ENCODE data around the gene C12orf56.
"Not testable (repeated sequence)": the region's sequence is repeated elsewhere in the genome, so short reads cannot be mapped to it uniquely, and the experiment has no call there.

The C12orf56 gene

GRCh38 chr12:64311877-64312276, 78.7 kb downstream of the C12orf56 start:
- DNase-seq (ENCODE audit: low read depth): no peak

- no peak for DNase-seq (ENCODE audit: low read depth)
Observed at GRCh38 chr12:64304571-64304970, 86.0 kb downstream of the C12orf56 start.

GRCh38 chr12:64299628-64300027, 90.9 kb downstream of the C12orf56 start:
- DNase-seq (ENCODE audit: low read depth): no peak

- no peak for DNase-seq (ENCODE audit: low read depth)
Observed at GRCh38 chr12:64296301-64296700, 94.3 kb downstream of the C12orf56 start.

GRCh38 chr12:64293654-64294364, 96.7 kb downstream of the C12orf56 start:
- no peak for DNase-seq (ENCODE audit: low read depth)

- DNase-seq (ENCODE audit: low read depth): not testable (repeated sequence)
Observed at GRCh38 chr12:64293174-64293573, 97.4 kb downstream of the C12orf56 start.

GRCh38 chr12:64286521-64286920, 104.0 kb downstream of the C12orf56 start:
- DNase-seq (ENCODE audit: low read depth): no peak

GRCh38 chr12:64284256-64284655, 106.3 kb downstream of the C12orf56 start:
- DNase-seq (ENCODE audit: low read depth): no peak

- no peak for DNase-seq (ENCODE audit: low read depth)
Observed at GRCh38 chr12:64278421-64278820, 112.1 kb downstream of the C12orf56 start.

GRCh38 chr12:64273527-64274403, 116.8 kb downstream of the C12orf56 start:
- no peak for DNase-seq (ENCODE audit: low read depth)

GRCh38 chr12:64270411-64270810, 120.1 kb downstream of the C12orf56 start:
- no peak for DNase-seq (ENCODE audit: low read depth)

- DNase-seq (ENCODE audit: low read depth): no peak
Observed at GRCh38 chr12:64269161-64269560, 121.4 kb downstream of the C12orf56 start.

- DNase-seq (ENCODE audit: low read depth): no peak
Observed at GRCh38 chr12:64268409-64268808, 122.1 kb downstream of the C12orf56 start.

- DNase-seq (ENCODE audit: low read depth): no peak
Observed at GRCh38 chr12:64265839-64266238, 124.7 kb downstream of the C12orf56 start.

GRCh38 chr12:64261813-64262212, 128.7 kb downstream of the C12orf56 start:
- no peak for DNase-seq (ENCODE audit: low read depth)

- DNase-seq (ENCODE audit: low read depth): no peak
Observed at GRCh38 chr12:64258576-64258975, 132.0 kb downstream of the C12orf56 start.

- DNase-seq (ENCODE audit: low read depth): peak; percentile 26
Observed at GRCh38 chr12:64256166-64256800, 134.3 kb downstream of the C12orf56 start.

GRCh38 chr12:64255249-64255648, 135.3 kb downstream of the C12orf56 start:
- DNase-seq (ENCODE audit: low read depth): no peak

- DNase-seq (ENCODE audit: low read depth): no peak
Observed at GRCh38 chr12:64253356-64253755, 137.2 kb downstream of the C12orf56 start.

- no peak for DNase-seq (ENCODE audit: low read depth)
Observed at GRCh38 chr12:64252681-64253080, 137.9 kb downstream of the C12orf56 start.

GRCh38 chr12:64243809-64244208, 146.7 kb downstream of the C12orf56 start:
- no peak for DNase-seq (ENCODE audit: low read depth)

- DNase-seq (ENCODE audit: low read depth): no peak
Observed at GRCh38 chr12:64240781-64241180, 149.8 kb downstream of the C12orf56 start.

- DNase-seq (ENCODE audit: low read depth): no peak
Observed at GRCh38 chr12:64237382-64237781, 153.2 kb downstream of the C12orf56 start.
